Spleen (tissue), 11 donors: ENCODE measurements around the gene NDUFC2. TPM values are rescaled to one million over a fixed set of nuclear protein-coding genes. Genes with fewer than 3 reads are reported as not detected.

Experiments
- DNase-seq: peaks from one replicate; pipeline ENCODE4 v3.0.0-alpha.2; 2020
- H3K27ac ChIP-seq, 8 donors: fragments of 200-600 bp; sonication (generic) in 7 of 8; 1 replicate in 4 of 8; 2 replicates in 4 of 8; pipeline versions ENCODE4 v1.5.0 to v1.8.0; 2016 to 2021; ENCODE audit warnings: inconsistent platforms in 4 of 8, mild to moderate bottlenecking in 4 of 8, moderate library complexity in 1 of 8
- H3K27me3 ChIP-seq, 7 donors: fragments of 200-600 bp; sonication (generic) in 6 of 7; replicated peaks in 1 of 7; 1 replicate in 4 of 7; 2 replicates in 3 of 7; pipeline versions ENCODE4 v1.5.0 to v1.8.0; 2016 to 2021; ENCODE audit warnings: inconsistent platforms in 3 of 7, mild to moderate bottlenecking in 1 of 7
- H3K36me3 ChIP-seq, 6 donors: fragments of 200-600 bp; sonication (generic) in 5 of 6; 1 replicate in 4 of 6; 2 replicates in 2 of 6; pipeline versions ENCODE4 v1.5.0 to v1.8.0; 2016 to 2021; ENCODE audit warnings: inconsistent platforms in 2 of 6
- H3K4me1 ChIP-seq, 6 donors: fragments of 200-600 bp; sonication (generic) in 5 of 6; 1 replicate in 3 of 6; 2 replicates in 3 of 6; pipeline versions ENCODE4 v1.5.0 to v1.8.0; 2016 to 2021; ENCODE audit warnings: inconsistent platforms in 3 of 6
- H3K4me3 ChIP-seq, 8 donors: fragments of 200-600 bp; sonication (generic) in 7 of 8; 1 replicate in 4 of 8; 2 replicates in 4 of 8; pipeline versions ENCODE4 v1.5.0 to v1.8.0; 2016 to 2021; ENCODE audit warnings: inconsistent platforms in 4 of 8, mild to moderate bottlenecking in 4 of 8, moderate library complexity in 2 of 8
- H3K9me3 ChIP-seq, 8 donors: fragments of 200-600 bp; sonication (generic) in 7 of 8; 1 replicate in 4 of 8; 2 replicates in 4 of 8; pipeline versions ENCODE4 v1.5.0 to v1.8.0; 2016 to 2021; ENCODE audit warnings: inconsistent platforms in 4 of 8
- CTCF ChIP-seq, 11 experiments: fragments of 200-600 bp in 7 of 11; fragments of 450-650 bp in 4 of 11; sonication (generic) in 4 of 11; IDR thresholded peaks in 8 of 11; conservative IDR thresholded peaks in 3 of 11; 1 replicate in 7 of 11; 2 replicates in 4 of 11; pipeline versions ENCODE4 v1.4.0 to v1.8.0; 2016 to 2021; ENCODE audit warnings: antibody characterized with exemption in 11 of 11, inconsistent platforms in 4 of 11, mild to moderate bottlenecking in 1 of 11
- POLR2A ChIP-seq, 3 donors: fragments of 450-650 bp; IDR thresholded peaks; one replicate each; pipeline ENCODE4 v1.5.1; 2017; ENCODE audit warnings: antibody characterized with exemption in 3 of 3, mild to moderate bottlenecking in 1 of 3
- POLR2AphosphoS5 ChIP-seq, 3 donors: sonication (generic); formaldehyde crosslinking; IDR thresholded peaks; one replicate each; pipeline ENCODE4 v1.5.1; 2017; ENCODE audit warnings: antibody characterized with exemption in 3 of 3
- WGBS, 5 donors: extraction: QIAGEN DNeasy Blood & Tissue Kit in 3 of 5; methylation state at CpG; one replicate each; pipeline versions ENCODE4 v1.1.5 to v1.1.7; 2013 to 2018; 5-methylcytosine and 5-hydroxymethylcytosine counted together
- intact Hi-C: fragments of 100-400 bp; cut with DNase I; formaldehyde crosslinking; loops from one replicate; pipeline ENCODE4 v1.15.0; 2023; ENCODE audit warnings: low total_unique reads
- polyA plus RNA-seq, 3 donors: library from polyadenylated mRNA; stranded (reverse); fragments of 200-250 nt; gene quantifications; one replicate each; pipeline ENCODE4 v1.2.1, GENCODE V29; 2013
- total RNA-seq, 7 donors: library from RNA; depleted of rRNA in 3 of 7; stranded (reverse); fragments of >200 nt in 3 of 7; fragmentation: NEBNext Ultra II Directional in 4 of 7; extraction: Animal tissue kit (Norgen Biotek cat#: 25700) in 4 of 7; gene quantifications; one replicate each; pipeline versions ENCODE4 v1.1.0 to v1.2.1, GENCODE V29; 2016 to 2021
- donor health status: healthy with polysubstance abuse.
- donor health status: DM: no; HTN: no; CAD: no; lungs with moderate emphysema.
- donor health status: DM: no; HTN: no; CAD: no.
- donor health status: Bipolar disorder and iron deficiency.
- donor health status: healthy.
- donor health status: DM: no; HTN: no; CAD: no.
- donor health status: DM: yes; HTN: yes; CAD: no.

The NDUFC2 gene
- total and polyA plus RNA-seq, 10 donors: 44.1 to 135 (median 94.9) TPM

- TF ChIP-seq CTCF (IDR thresholded peaks at IDR 0.05 in 8 of 11, conservative IDR thresholded peaks at IDR 0.05 in 3 of 11) (no peak), POLR2A (IDR thresholded peaks at IDR 0.05) (no peak), POLR2AphosphoS5 (IDR thresholded peaks at IDR 0.05) (no peak)
- no peak for DNase-seq
- Histone ChIP-seq H3K4me1 (peaks cover 0 to 17% (median 5%) of the 10 kb centered on the region in 6 donors), H3K9me3 (no peaks in the 10 kb centered on the region), H3K27me3 (no peaks in the 10 kb centered on the region), H3K36me3 (no peaks in the 10 kb centered on the region), H3K27ac (no peak overlapping the region), H3K4me3 (no peak overlapping the region)
- intact Hi-C loops: no loop called here
- WGBS, 5 donors: 71 to 83% (median 74%) methylated on average over 10 of the region's 10 CpGs
Observed at GRCh38 chr11:78034623-78035022, 45.0 kb downstream of the NDUFC2 start.

- no peak for DNase-seq
- Histone ChIP-seq H3K4me3 (no peak overlapping the region), H3K4me1 (peaks cover 0 to 12% (median 0%) of the 10 kb centered on the region in 6 donors), H3K9me3 (no peaks in the 10 kb centered on the region), H3K36me3 (no peaks in the 10 kb centered on the region), H3K27me3 (no peaks in the 10 kb centered on the region), H3K27ac (no peak overlapping the region)
- intact Hi-C loops: no loop called here
- TF ChIP-seq CTCF (IDR thresholded peaks at IDR 0.05 in 8 of 11, conservative IDR thresholded peaks at IDR 0.05 in 3 of 11) (no peak), POLR2AphosphoS5 (IDR thresholded peaks at IDR 0.05) (no peak), POLR2A (IDR thresholded peaks at IDR 0.05) (no peak)
- WGBS, 5 donors: 45 to 90% (median 61%) methylated on average over 4 of the region's 4 CpGs
Observed at GRCh38 chr11:78033040-78033439, 46.6 kb downstream of the NDUFC2 start.

DNA sequence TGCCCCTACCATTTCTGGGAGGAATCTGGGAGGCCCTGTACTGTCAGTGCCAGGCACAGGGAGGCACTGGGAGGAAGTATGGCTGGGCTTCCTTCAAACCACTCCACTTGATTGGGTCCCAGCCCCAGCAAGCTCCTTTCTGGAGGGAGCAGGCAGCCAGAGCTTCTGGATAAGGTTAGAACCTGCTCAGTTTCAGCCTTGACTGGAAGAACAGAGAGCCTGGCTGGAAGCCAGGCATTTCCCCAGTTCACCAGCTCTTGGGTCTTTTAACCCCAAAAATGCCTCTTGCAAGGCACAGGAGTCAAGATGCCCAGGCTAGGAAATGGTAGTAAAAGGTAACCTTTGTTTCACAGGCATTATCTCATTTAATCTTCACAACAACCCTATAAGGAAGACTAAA is 47.6 kb downstream of the NDUFC2 start:
- TF ChIP-seq CTCF (IDR thresholded peaks at IDR 0.05 in 8 of 11, conservative IDR thresholded peaks at IDR 0.05 in 3 of 11) (no peak), POLR2A (IDR thresholded peaks at IDR 0.05) (no peak), POLR2AphosphoS5 (IDR thresholded peaks at IDR 0.05) (no peak)
- intact Hi-C loops: no loop called here
- H3K27me3 ChIP-seq: no peaks in the 10 kb centered on the region
- no peak overlapping the region for H3K4me3 ChIP-seq
- peaks cover 0 to 12% (median 0%) of the 10 kb centered on the region in 6 donors for H3K4me1 ChIP-seq
- DNase-seq: no peak
- H3K9me3 ChIP-seq: no peaks in the 10 kb centered on the region
- H3K36me3 ChIP-seq: no peaks in the 10 kb centered on the region
- no peak overlapping the region for H3K27ac ChIP-seq

DNA sequence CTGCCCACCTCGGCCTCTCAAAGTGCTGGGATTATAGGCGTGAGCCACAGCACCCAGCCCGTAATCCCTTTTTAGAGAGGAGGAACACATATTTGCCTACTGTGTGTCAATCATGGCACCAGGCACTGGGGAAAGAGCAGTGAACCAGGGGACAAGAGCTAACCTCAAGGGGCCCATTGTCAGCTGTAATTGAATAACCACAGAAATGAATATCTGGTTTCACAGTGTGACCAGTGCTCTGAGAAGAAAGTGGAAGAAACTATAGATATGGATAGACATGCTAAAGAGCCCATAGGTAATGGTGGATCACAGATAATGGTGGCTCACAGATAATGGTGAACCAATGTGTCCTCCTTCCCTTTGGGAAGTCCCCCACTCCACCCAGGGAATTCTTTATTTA is 48.0 kb downstream of the NDUFC2 start:
- Histone ChIP-seq H3K36me3 (no peaks in the 10 kb centered on the region), H3K27ac (no peak overlapping the region), H3K9me3 (no peaks in the 10 kb centered on the region), H3K27me3 (no peaks in the 10 kb centered on the region), H3K4me1 (peaks cover 0 to 12% (median 0%) of the 10 kb centered on the region in 6 donors), H3K4me3 (no peak overlapping the region)
- no peak for TF ChIP-seq POLR2A (IDR thresholded peaks at IDR 0.05)
- no peak for TF ChIP-seq POLR2AphosphoS5 (IDR thresholded peaks at IDR 0.05)
- no peak for TF ChIP-seq CTCF (IDR thresholded peaks at IDR 0.05 in 8 of 11, conservative IDR thresholded peaks at IDR 0.05 in 3 of 11)
- intact Hi-C loops: no loop called here
- WGBS, 5 donors: 76 to 94% (median 90%) methylated on average over 3 of the region's 3 CpGs
- no peak for DNase-seq
